ENCODE data around the gene UPF2.
"Not testable (repeated sequence)": the region's sequence is repeated elsewhere in the genome, so short reads cannot be mapped to it uniquely, and the experiment has no call there.

UPF2 gene

GRCh38 chr10:12042409-12042796 lies 206 bp downstream of the UPF2 start:
- no peak for DNase-seq (ENCODE audit: low spot score)

GRCh38 chr10:12041766-12042408 lies 722 bp downstream of the UPF2 start:
- peak; percentile 63 for DNase-seq (ENCODE audit: low spot score)

DNA sequence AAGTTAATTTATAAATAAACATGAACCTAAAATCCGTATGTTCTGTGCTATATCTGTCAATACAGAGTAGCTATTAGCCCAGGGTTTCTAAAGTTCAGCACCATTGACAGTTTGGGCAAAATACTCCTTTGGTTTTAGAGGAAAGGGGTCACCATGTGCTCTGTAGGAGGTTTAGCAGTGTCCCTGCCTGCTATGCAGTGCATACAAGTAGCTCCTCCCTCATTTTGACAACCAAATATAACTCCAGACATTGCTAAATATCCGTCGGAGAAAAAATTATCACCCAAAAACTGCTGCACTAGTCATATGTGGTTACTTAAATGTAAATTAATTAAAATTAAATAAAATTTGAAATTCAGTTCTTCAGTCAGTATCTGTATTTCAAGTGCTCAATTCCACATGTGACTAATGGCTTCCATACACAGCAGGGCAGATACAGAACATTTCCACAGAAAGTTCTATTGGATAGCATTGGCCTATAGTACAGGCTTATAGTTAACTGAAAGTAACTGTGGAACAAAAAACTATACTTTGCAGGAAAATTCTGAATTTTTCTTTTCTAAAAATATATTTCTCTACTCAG lies 6.4 kb downstream of the UPF2 start:
- no peak for DNase-seq (ENCODE audit: low spot score)

- DNase-seq (ENCODE audit: low spot score): no peak
Measured at GRCh38 chr10:12031404-12031803, 11.2 kb downstream of the UPF2 start.

GRCh38 chr10:12027539-12027938 lies 15.1 kb downstream of the UPF2 start:
- no peak for DNase-seq (ENCODE audit: low spot score)

DNA sequence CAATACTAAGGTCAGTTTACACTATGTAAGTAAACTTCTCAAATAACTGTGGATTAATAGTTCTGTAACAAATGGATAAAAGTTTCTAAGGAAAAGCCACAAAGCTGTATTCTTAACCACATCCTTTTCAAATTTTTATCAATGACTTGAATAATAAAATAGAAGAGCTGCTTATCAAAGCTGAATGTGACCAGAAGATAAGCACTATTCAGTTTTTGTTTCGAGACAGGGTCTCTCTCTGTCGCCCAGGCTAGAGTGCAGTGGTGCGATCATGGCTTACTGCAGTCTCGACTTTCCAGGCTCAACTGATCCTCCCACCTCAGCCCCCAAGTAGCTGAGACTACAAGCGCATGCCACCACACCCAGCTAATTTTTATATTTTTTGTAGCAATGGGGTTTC lies 17.0 kb downstream of the UPF2 start:
- DNase-seq (ENCODE audit: low spot score): no peak

- DNase-seq (ENCODE audit: low spot score): no peak
Measured at GRCh38 chr10:12022580-12023257, 19.9 kb downstream of the UPF2 start.

GRCh38 chr10:12020574-12020973 lies 22.0 kb downstream of the UPF2 start:
- no peak for DNase-seq (ENCODE audit: low spot score)

GRCh38 chr10:12019283-12019971 lies 23.2 kb downstream of the UPF2 start:
- no peak for DNase-seq (ENCODE audit: low spot score)

DNA sequence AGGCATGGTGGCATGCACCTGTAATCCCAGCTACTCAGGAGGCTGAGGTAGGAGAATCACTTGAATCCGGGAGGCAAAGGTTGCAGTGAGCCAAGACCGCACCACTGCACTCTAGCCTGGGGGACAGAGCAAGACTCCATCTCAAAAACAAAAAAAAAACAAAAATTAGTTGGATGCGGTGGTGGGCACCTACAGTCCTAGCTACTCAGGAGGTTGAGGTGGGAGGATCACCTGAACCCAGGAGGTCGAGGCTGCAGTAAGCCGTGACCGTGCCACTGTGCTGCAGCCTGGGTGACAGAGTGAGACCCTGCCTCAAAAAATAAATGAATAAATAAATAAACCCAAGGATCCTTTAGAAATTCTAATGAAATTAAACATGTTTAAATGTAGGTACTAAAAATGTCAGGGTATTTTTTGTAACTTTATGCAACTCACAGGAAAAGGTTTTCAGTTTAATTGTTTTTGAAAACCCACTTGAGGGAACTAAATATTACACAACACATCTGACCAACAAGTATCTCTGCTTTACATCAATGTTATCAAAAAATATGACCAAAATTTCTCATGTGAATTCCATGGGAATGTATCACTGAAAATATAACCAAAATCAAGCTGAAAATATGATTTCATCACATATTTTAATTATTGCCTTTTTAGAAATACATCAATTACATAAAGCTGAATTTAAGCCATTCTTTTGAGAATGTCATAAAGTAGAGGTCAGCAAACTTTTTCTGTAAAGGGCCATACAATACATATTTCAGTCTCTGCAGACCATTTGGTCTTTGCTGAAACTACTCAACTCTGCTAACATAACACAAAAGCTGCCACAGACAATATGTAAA lies 23.9 kb downstream of the UPF2 start:
- DNase-seq (ENCODE audit: low spot score): no peak

DNA sequence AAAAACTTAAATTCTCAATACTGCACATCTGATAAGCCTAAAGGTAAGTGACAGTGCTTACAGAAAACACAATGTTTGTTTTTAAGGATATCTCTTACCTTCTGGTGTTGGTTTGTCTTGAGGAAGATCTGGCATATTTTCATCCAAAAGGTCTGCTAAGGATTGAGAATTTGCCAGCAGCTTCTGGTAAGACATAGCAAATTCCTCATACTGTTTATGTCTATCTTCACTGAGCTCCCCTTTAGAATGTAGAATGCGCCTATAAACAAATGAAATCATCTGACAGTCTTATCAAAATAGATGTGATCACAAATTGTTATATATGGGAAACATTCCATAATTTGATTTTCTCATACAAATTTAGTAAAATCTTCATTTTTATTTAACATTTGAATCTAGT lies 28.7 kb downstream of the UPF2 start:
- no peak for DNase-seq (ENCODE audit: low spot score)

DNA sequence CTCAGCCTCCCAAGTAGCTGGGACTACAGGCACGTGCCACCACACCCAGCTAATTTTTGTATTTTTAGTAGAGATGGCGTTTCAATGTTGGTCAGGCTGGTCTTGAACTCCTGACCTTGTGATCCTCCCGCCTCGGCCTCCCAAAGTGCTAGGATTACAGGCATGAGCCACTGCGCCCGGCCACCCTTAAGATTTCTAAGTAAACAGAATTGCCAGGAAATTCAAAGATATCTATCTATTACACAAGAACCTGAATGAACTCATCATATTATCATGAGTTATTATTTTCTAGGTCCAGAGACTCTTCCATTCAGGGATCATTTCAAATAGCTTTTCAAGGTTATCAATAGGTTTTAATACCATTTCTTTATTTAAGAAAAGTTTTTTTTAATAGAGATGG lies 29.2 kb downstream of the UPF2 start:
- not testable (repeated sequence) for DNase-seq (ENCODE audit: low spot score)

- DNase-seq (ENCODE audit: low spot score): no peak
Measured at GRCh38 chr10:12010353-12010752, 32.3 kb downstream of the UPF2 start.

DNA sequence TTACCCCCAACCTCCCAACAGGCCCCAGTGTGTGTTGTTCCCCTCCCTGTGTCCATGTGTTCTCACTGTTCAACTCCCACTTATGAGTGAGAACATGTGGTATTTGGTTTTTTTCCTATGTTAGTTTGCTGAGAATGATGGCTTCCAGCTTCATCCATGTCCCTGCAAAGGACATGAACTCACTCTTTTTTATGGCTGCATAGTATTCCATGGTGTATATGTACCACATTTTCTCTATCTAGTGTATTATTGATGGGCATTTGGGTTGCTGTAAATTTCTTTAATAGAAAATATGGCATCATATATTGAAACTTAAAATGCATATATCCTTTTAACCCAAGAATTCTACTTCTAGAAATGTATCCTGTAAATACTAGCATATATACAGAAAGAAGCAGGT lies 33.8 kb downstream of the UPF2 start:
- not testable (repeated sequence) for DNase-seq (ENCODE audit: low spot score)

GRCh38 chr10:12006671-12007070 lies 35.9 kb downstream of the UPF2 start:
- no peak for DNase-seq (ENCODE audit: low spot score)

- DNase-seq (ENCODE audit: low spot score): no peak
Measured at GRCh38 chr10:11993834-11994468, 48.7 kb downstream of the UPF2 start.

DNA sequence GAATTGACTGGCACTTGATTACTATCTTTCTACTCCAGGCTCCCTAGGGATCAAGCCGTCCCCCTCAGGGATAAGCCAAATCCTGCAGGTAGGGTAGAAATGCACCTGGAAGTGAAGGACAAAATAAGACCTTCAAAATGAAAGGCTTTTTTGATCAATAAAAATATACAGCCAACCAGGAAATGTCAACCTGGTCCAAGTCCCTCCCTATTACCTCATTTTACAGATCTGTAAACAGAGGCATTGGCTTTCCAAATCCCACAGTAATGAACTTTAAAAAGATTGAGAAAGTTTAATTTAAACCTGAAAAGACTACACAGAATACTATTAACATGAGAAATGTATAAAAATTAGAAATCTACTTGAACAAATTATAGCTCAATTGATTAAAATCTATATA lies 53.7 kb downstream of the UPF2 start:
- no peak for DNase-seq (ENCODE audit: low spot score)

DNA sequence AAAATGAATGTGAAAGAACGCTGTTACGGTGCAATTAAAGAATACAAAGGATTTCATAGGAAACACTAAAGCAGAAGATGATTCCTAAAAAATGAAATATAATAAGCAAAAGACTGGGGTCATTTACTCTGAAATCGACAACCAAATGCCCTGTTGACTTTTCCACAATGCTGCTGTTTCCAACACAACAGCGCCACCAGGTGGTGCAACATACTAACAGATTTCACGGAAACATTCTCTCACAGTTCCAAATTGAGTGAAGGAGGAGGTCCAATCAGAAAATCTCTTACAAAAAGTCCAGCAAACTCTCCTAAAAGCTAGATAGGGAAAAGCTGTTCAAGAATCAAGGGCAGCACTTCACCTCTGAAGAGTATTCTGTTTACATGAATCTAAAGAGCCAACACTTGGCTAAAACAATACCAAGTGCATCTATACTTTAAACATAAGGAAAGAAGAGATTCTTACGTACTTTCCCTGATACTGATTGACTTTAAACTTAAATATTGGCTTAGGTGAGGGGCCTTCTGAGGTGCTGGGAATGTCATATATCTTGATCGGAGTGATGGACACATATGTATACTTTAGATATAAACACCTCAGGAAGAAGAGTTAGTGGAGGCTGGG lies 55.9 kb downstream of the UPF2 start:
- DNase-seq (ENCODE audit: low spot score): peak; percentile 81

DNA sequence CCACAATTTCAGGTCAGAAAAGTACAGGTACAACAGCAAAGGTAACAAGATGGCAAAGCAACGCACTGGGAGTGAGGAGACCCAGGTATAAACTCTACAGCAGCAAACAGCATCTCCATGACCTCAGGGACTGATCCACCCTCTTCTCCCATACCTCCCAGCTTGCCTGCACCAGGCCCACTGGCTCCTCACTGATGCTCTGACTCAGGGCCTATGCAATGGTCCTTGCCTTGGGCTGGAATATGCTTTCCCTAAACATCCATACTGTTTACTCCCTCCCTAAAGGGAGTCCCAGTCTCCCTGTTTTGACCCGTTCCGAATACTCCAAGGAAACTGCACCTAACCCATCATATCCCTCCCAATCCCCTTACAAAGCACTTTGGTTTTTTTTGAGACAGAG lies 60.4 kb downstream of the UPF2 start:
- no peak for DNase-seq (ENCODE audit: low spot score)

DNA sequence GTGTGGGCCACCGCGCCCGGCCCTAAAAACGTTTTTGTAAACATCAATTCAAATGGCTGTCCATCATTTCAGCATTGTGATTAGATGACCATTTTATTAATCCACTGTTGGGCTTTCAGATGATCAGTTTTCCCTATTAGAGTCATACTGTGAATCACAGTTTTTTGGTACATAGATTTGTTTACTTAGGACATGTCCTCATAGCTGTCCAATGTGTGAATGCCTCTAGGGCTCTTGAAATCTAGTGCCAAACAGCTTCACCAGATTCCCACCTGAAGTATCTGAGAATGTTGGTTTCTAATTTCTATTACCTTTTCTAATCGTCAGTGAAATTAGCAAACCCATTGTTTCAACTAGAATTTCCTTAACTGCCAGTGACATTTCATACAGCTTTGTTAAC lies 66.8 kb downstream of the UPF2 start:
- DNase-seq (ENCODE audit: low spot score): no peak

GRCh38 chr10:11972523-11972922 lies 70.1 kb downstream of the UPF2 start:
- DNase-seq (ENCODE audit: low spot score): not testable (repeated sequence)
